T-helper 1 cell treated with Interleukin-12 subunit alpha and Interleukin-12 subunit beta and Interleukin-4 antibody, amounts not matched to agents 30 μg/mL and 1 μg/mL, for 36 hours (primary cell): ENCODE data around the gene BMP3.
"Not testable (repeated sequence)": the region's sequence is repeated elsewhere in the genome, so short reads cannot be mapped to it uniquely, and the experiment has no call there.

Source experiments
- H3K27ac Mint-ChIP-seq: one replicate; pipeline ENCODE4 v1.8.0; 2021; ENCODE audit warnings: mild to moderate bottlenecking, mixed read lengths
- H3K27me3 Mint-ChIP-seq: one replicate; pipeline ENCODE4 v1.8.0; 2021; ENCODE audit warnings: low read depth, mixed read lengths
- H3K36me3 Mint-ChIP-seq: one replicate; pipeline ENCODE4 v1.8.0; 2021; ENCODE audit warnings: low read depth, mixed read lengths
- H3K4me1 Mint-ChIP-seq: one replicate; pipeline ENCODE4 v1.8.0; 2021; ENCODE audit warnings: low read depth, mixed read lengths
- H3K4me3 Mint-ChIP-seq: one replicate; pipeline ENCODE4 v1.8.0; 2021; ENCODE audit warnings: mild to moderate bottlenecking, moderate library complexity, mixed read lengths
- H3K9me3 Mint-ChIP-seq: one replicate; pipeline ENCODE4 v1.8.0; 2021; ENCODE audit warnings: mixed read lengths

Gene BMP3

GRCh38 chr4:81030061-81030980 lies at the start of gene BMP3:
Gene BMP3, plus strand, starts transcription at chr4:81030708. Its CDS starts 577 bp downstream, at chr4:81031285.
- no peak within 1 kb of the TSS for H3K27ac Mint-ChIP-seq
- no peaks in the 10 kb centered on the region for H3K36me3 Mint-ChIP-seq
- peak within 1 kb of the TSS; percentile 60 for H3K4me3 Mint-ChIP-seq
- H3K9me3 Mint-ChIP-seq = no peaks in the 10 kb centered on the region
- peaks cover 77% of the 10 kb centered on the region for H3K27me3 Mint-ChIP-seq
- peaks cover 6% of the 10 kb centered on the region for H3K4me1 Mint-ChIP-seq

GRCh38 chr4:80986011-80986410 lies 44.5 kb upstream of the BMP3 start:
- H3K9me3 Mint-ChIP-seq = no peaks in the 10 kb centered on the region
- H3K27me3 Mint-ChIP-seq = peaks cover 4% of the 10 kb centered on the region
- H3K4me3 Mint-ChIP-seq = no peak overlapping the region
- H3K36me3 Mint-ChIP-seq = no peaks in the 10 kb centered on the region
- no peaks in the 10 kb centered on the region for H3K4me1 Mint-ChIP-seq
- H3K27ac Mint-ChIP-seq = no peak overlapping the region

- Mint-ChIP-seq H3K36me3 (no peaks in the 10 kb centered on the region), H3K27ac (no peak overlapping the region), H3K9me3 (no peaks in the 10 kb centered on the region), H3K4me3 (no peak overlapping the region), H3K27me3 (peaks cover 4% of the 10 kb centered on the region), H3K4me1 (no peaks in the 10 kb centered on the region)
Observed at GRCh38 chr4:80989921-80990544, 40.5 kb upstream of the BMP3 start.

- Mint-ChIP-seq H3K9me3 (no peaks in the 10 kb centered on the region), H3K27me3 (peaks cover 4% of the 10 kb centered on the region), H3K4me3 (no peak overlapping the region)
Observed at GRCh38 chr4:80990851-80991250, 39.7 kb upstream of the BMP3 start.

GRCh38 chr4:80999943-81000342 lies 30.6 kb upstream of the BMP3 start:
- H3K9me3 Mint-ChIP-seq = no peaks in the 10 kb centered on the region
- no peaks in the 10 kb centered on the region for H3K27me3 Mint-ChIP-seq
- H3K36me3 Mint-ChIP-seq = no peaks in the 10 kb centered on the region
- H3K4me1 Mint-ChIP-seq = no peaks in the 10 kb centered on the region
- no peak overlapping the region for H3K27ac Mint-ChIP-seq
- H3K4me3 Mint-ChIP-seq = no peak overlapping the region

More at GRCh38 chr4:80990851-80991250, 39.7 kb upstream of the BMP3 start:
- Mint-ChIP-seq H3K27ac (no peak overlapping the region), H3K36me3 (no peaks in the 10 kb centered on the region), H3K4me1 (no peaks in the 10 kb centered on the region)

GRCh38 chr4:81003597-81004111 lies 26.9 kb upstream of the BMP3 start:
- H3K27me3 Mint-ChIP-seq = peaks cover 4% of the 10 kb centered on the region
- H3K4me1 Mint-ChIP-seq = no peaks in the 10 kb centered on the region
- no peaks in the 10 kb centered on the region for H3K36me3 Mint-ChIP-seq
- peaks cover 5% of the 10 kb centered on the region for H3K9me3 Mint-ChIP-seq
- H3K27ac Mint-ChIP-seq = no peak overlapping the region
- no peak overlapping the region for H3K4me3 Mint-ChIP-seq

- no peak overlapping the region for H3K27ac Mint-ChIP-seq
- H3K9me3 Mint-ChIP-seq = peaks cover 5% of the 10 kb centered on the region
- peaks cover 4% of the 10 kb centered on the region for H3K27me3 Mint-ChIP-seq
- no peaks in the 10 kb centered on the region for H3K4me1 Mint-ChIP-seq
- no peak overlapping the region for H3K4me3 Mint-ChIP-seq
- no peaks in the 10 kb centered on the region for H3K36me3 Mint-ChIP-seq
Observed at GRCh38 chr4:81007417-81007816, 23.1 kb upstream of the BMP3 start.

GRCh38 chr4:81016566-81016965 lies 13.9 kb upstream of the BMP3 start:
- not testable (repeated sequence) for H3K27me3 Mint-ChIP-seq, H3K27ac Mint-ChIP-seq, H3K4me3 Mint-ChIP-seq, H3K4me1 Mint-ChIP-seq, H3K36me3 Mint-ChIP-seq, H3K9me3 Mint-ChIP-seq

- H3K36me3 Mint-ChIP-seq = no peaks in the 10 kb centered on the region
- H3K9me3 Mint-ChIP-seq = no peaks in the 10 kb centered on the region
- peaks cover 2% of the 10 kb centered on the region for H3K27me3 Mint-ChIP-seq
- no peak overlapping the region for H3K27ac Mint-ChIP-seq
- H3K4me3 Mint-ChIP-seq = no peak overlapping the region
- no peaks in the 10 kb centered on the region for H3K4me1 Mint-ChIP-seq
Observed at GRCh38 chr4:81019006-81019405, 11.5 kb upstream of the BMP3 start.

- Mint-ChIP-seq H3K4me3 (no peak overlapping the region), H3K27ac (no peak overlapping the region), H3K27me3 (peaks cover 16% of the 10 kb centered on the region), H3K36me3 (no peaks in the 10 kb centered on the region), H3K4me1 (no peaks in the 10 kb centered on the region), H3K9me3 (no peaks in the 10 kb centered on the region)
Observed at GRCh38 chr4:81021142-81021944, 9.2 kb upstream of the BMP3 start.

GRCh38 chr4:81021981-81022380 lies 8.5 kb upstream of the BMP3 start:
- H3K27ac Mint-ChIP-seq = no peak overlapping the region
- no peaks in the 10 kb centered on the region for H3K9me3 Mint-ChIP-seq
- no peaks in the 10 kb centered on the region for H3K36me3 Mint-ChIP-seq
- H3K4me3 Mint-ChIP-seq = no peak overlapping the region
- no peaks in the 10 kb centered on the region for H3K4me1 Mint-ChIP-seq
- H3K27me3 Mint-ChIP-seq = peaks cover 22% of the 10 kb centered on the region

- H3K27me3 Mint-ChIP-seq = peaks cover 28% of the 10 kb centered on the region
Observed at GRCh38 chr4:81023484-81023883, 7.0 kb upstream of the BMP3 start.

GRCh38 chr4:81030981-81031791 lies 678 bp downstream of the BMP3 start:
- Mint-ChIP-seq H3K36me3 (no peaks in the 10 kb centered on the region), H3K27me3 (peaks cover 72% of the 10 kb centered on the region), H3K9me3 (no peaks in the 10 kb centered on the region), H3K27ac (no peak overlapping the region), H3K4me3 (peak overlapping the region; percentile 60), H3K4me1 (peaks cover 6% of the 10 kb centered on the region)

More at GRCh38 chr4:81023484-81023883, 7.0 kb upstream of the BMP3 start:
- Mint-ChIP-seq H3K4me3 (no peak overlapping the region), H3K4me1 (no peaks in the 10 kb centered on the region), H3K9me3 (no peaks in the 10 kb centered on the region), H3K36me3 (no peaks in the 10 kb centered on the region), H3K27ac (no peak overlapping the region)
